HG02571 (cell line): ENCODE measurements around the gene SMTN.
"Not testable (repeated sequence)": the region's sequence is repeated elsewhere in the genome, so short reads cannot be mapped to it uniquely, and the experiment has no call there.

Experiments used
- ATAC-seq: cut with Tn5 transposase; IDR thresholded peaks from one replicate; pipeline ENCODE4 v1.9.1; 2021; ENCODE audit warnings: mild to moderate bottlenecking, moderate library complexity; ENCODE audit not compliant: unreplicated experiment

The SMTN gene

DNA sequence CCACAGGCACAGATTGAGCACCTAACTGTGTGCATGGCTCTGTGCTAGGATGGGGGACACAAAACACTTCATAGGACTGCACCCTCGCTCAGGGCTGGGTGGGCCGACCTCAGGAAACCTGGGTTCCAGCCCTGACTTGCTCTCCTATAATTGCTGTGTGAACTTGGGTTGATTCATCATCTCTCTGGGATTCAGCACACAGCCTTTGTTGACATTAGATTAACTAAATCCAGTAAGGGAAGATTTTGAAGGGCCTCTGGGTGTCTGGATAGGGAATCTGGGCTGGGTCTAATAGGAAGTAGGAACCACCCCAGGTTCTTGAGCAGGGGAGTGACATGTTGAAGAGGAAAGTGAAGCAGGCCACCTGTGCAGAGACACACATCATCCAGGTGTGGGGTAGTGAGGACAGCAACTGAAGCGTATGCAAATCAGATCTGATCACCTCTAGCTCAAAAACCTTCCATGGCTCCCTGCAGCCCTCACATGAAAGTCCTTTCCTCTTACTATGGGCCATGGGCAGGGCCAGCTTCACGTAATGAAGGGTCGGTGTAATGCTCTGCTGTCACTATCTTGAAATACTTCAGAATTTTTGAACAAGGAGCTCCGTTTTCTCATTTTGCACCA is 11.3 kb upstream of the SMTN start:
- not testable (repeated sequence) for ATAC-seq

DNA sequence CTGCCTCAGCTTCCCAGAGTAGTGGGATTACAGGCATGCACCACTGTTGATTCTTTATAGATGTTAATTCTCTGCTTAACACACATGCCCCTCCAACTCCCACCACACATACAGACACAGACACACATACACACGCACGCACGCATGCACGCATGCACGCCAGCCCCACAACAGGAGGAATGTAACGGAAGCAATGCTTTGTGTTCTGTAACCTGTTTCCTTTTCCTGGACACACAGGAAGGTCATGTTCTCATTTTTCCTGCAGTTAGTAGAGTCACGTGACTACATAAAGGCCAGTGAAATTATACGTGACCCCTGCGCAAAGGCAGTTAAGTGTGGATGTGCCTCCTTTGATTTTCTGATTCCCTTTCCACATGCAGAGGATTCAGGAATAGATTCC is 8.0 kb upstream of the SMTN start:
- ATAC-seq: not testable (repeated sequence)

DNA sequence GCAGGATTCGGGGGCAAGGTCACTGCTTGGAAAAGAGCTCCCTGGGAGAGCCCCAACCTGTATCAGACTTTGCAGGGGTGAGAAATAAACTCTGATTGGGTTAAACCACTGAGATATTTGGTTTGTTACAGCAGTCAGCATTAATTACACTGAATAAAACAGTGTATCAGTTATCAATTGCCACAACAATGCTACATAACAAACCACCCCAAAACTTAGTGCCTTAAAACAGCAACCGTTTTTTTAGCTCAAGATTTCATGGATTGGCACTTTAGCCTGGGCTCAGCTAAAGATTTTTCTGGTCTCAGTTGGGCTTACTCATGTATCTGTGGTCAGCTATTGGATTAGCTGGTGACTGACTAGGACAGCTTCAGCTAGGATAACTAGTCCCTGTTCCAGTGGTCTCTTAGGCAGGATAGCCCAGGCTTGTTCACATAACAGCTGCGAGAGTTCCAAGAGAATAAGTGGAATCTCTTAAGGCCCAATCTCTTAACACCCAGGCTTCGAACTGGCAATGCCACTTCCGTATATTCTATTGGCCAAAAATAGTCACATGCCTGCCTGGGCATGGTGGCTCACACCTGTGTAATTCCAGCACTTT is 7.5 kb upstream of the SMTN start:
- ATAC-seq: not testable (repeated sequence)

DNA sequence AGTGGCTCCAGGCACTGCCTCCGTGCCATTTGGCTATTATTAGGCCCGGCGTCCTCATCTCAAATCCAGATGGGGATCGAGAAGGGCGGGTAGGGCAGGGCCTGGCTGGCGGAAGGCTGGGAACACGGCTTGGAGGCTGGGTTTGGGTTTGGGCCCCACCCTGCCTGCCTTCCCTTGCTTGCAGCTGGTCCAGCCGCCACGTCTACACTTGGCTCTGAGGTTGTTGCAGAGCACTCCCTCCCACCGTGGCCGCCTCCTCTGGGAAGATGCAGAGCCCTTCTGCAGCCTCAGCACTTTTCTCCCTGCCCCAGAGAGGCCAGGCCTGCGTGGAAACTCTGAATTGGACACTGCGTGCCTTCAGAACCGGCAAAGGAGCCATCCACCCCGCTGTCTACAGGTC is 5.2 kb upstream of the SMTN start:
- no peak for ATAC-seq

DNA sequence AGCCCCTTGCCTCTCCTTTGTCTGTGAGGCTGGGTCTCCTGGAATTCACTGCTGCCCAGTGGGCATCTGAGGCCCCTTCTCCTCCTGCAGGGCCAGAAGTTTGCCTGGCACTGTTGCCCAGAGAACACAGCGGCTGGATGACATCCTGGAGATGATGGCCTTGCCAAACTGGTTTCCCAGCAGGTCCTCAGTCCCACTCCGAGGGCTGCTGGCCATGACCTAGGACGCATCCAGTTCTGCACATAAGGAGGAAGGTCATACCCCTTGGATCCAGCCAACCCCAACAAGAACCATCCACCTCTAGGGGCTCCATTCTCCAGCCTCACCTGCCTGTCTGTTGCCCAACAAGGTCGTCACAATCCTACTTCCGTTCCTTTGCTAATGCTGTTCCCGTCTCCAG is 3.4 kb upstream of the SMTN start:
- no peak for ATAC-seq

DNA sequence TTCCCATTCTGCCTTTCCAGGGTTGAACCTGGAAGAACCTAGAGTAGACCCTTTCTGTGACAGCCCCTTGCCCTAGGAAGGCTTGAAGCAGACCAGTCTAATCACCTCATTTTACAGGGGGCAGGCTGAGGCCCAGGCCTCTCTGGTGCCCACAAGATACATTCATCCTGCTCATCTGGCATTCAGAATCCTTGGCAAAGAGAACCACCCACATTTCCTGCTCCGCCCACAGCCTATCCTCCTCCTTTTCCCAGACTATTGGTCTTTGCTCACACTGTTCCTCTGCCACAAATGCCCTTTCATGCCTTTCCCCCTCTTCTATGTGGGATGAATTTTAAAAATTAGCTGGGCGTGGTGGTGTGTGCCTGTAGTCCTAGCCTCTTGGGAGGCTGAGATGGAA is 2.7 kb upstream of the SMTN start:
- not testable (repeated sequence) for ATAC-seq

DNA sequence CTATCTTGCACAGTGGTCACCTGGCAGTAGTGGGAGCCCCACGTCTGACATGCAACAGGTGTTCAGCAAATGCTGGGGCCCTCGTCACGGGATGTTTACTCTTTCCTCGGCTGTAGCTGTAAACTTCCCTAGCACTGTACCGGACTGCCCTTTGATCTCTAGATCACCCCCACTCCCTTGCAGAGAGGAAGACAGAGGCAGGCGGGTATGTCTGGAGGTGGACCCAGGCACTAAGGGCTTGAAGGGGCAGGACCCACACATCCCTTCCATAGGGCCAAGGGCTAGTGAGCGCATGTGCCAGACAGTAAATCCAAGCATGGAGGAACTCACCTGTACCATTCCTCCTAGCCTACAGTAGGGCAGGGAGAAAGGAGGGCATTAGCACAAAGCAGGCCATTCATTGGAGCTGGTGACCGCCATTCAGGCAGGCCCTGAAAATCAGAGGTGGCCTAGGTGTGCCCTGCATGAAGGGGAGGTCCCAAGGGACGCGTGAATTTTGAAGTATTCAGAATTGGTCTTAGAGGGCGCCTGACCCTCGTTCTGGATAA is 1.9 kb upstream of the SMTN start:
- ATAC-seq: no peak

DNA sequence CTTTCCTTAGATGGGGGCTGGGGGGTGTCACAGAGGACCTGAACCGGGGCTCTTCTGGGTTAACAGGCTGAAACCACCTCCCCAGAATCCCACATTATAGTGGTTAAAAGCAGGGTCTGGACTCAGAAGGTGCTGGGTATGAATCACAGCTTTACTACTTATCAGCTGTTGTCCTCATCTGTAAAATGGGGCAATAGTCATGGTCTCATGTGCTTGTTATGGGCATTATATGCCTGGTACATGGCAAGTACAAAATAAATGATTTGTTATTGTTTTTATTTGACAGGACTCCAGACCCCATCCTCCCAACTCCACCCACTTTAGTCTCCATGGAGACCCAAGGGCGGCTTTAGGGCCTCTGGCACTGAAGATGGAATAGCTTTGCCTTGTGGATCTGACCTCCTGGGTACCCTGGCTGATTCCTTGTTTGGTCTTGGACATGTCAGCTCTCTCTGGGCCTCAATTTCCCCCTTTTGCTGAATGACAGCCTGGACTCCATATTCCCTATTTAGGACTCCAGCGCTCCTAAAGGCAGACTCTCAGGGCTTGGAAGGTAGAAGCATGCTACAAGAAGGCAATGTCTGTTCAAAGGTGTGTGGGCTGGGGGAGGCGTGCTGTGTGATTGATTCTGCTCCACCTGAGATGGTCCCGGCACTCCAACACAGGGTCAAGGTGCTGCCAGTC is 812 bp upstream of the SMTN start:
- ATAC-seq: no peak

DNA sequence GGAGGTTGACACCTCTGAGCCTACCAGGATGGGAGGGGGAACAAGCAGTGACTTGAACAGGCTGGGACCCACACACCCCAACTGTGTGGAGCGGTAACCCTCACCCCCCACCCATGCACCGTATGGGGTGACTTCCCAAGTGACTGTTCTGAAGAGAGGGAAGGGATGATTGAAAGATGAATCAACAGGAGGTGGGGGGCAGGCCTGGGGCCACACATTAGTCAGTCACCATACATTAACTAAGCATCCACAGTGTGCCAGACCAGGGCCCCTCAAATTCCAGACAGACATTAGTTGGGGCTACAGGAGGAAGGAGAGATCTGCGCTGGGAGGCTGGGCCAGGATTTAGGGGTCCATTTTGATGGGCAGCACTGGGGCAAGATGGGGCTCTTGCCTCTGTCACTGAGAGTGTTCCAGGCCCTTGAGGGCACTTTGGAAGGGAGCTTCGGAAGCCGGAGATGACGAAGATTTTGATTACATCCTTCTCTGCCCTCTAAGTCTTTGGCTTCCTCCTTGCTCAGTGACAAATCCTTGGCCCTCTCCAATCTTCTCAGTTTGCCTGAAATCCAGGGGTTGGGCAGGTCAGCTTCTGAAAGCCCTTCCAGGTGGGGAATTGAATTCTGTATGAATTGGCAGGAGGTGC is 966 bp downstream of the SMTN start:
- no peak for ATAC-seq

DNA sequence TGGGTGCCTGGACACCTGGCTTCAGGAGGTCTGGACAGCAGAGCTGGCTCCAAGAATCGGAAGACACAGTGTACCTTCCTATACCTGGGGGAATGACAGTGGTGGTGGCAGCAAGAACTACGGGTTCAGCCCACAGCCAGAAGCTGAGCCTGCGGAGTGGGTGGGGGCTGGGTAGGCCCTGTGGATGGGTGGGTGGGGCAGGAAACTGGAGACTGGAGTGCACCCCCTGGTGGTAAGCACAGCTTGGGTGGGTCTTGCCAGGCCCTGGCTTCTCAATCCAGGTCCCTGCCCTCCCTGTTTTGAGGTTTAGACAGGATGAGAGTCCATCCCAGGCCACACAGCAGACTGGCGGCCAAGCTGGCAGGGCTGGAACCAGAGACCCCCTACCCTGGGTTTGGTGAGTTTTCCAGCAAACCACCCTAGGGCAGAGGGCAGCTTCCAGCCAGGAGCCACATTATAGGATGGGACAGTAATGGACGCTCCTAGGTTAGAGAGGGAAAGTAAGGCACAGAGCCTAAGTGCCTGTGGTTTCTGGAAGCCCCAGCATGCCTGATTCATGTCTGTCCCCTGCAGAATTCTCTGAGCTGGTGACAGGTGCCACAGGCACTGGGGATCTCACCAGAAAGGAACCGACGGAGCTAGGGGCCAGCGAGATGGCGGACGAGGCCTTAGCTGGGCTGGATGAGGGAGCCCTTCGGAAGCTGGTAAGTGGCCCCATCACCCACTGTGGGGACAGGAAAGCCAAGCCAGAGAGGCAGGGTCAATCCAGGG is 1.7 kb downstream of the SMTN start:
- no peak for ATAC-seq

DNA sequence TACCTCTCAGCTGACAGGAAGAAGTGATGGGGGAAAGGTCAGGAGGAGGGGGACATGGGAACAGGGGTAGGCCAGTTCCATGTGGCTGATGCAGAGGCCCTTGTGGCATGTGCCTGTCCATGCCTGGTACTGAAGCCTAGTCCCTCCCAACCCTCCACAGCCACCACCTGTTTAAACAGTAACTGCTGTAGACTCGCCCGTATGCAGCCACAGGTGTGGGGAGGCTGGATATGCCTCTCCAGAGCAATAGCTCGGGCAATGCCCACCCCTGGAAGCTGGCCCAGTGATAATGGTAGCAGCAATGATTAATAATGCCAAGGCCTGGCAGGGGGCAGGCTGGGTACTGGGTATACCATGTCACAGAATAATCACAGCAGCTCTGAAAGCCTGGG is 2.3 kb downstream of the SMTN start:
- no peak for ATAC-seq

DNA sequence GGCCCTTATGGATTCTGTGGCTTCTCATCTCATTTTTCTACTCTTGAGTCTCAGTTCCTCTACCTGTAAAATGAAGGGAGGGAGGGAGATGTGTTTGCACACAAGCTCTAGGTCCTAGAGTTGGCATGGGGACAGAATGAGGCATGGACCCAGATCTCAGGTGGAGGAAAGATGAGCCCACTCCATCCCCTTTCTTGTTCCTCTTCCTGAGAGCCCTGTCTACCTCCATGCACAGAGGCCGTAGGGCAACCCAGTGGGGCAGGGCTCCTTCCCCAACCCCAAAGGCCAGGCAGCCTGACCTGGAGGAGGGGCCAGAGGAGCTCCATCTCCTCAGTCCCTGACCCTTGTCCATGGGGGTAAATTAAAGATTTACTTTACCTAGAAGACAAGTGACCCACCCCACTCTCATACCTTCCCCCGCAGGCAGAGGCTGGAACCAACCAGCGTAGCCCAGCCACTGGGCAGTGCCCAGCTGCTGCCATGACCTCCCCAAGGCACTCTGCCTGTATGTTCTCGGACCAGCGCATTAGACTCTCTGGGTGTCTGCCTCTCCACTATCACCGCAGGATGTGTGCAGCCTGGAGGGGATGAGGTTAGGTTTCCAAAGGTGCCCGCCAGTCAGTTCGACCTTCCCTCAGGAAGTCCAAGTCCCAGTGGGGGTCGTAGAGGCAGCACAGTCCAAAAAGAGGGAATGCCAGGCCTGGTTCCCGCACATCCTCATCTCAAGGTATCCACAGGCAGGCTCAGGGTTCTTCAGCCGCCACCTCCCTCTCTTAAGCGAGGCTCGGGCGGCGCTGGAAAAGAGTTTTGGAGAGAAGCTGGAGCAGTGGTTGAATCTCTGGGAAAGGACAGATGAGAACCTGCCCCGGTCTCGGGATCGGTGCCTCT is 3.0 kb downstream of the SMTN start:
- no peak for ATAC-seq

DNA sequence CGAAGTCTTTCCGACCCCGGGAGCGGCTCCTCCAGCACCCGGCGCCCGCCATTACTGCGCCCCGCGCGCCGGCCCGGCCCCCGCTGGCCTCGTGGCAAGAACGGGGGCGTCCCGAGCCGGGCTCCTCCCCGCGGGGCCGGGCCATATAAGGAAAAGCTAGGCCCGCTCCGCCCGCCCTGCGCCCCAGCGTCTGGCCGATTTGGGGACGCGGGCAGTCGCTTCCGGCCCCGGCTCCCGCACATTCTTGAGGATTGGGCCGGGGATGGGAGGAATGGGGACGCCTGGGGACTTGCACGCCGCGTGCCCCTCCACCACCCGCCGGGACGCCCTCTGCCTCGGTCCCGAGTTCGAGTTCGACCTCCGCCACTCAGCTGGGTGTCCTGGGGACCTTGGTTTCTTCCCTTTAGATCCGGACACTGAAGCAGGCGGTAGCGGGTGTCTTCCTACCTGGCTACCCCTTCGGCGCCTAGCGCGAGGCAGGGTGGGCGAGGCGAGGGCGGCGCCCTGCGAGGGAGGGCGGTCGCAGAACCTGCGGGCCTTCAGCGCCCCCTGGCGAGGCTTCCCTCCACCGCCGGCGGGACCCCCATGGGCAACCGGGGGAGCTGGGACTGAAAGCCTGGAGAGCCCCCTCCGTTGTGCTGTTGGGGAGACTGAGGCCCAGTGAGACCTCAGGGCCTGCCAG is 3.8 kb downstream of the SMTN start:
- ATAC-seq: peak; percentile 66

DNA sequence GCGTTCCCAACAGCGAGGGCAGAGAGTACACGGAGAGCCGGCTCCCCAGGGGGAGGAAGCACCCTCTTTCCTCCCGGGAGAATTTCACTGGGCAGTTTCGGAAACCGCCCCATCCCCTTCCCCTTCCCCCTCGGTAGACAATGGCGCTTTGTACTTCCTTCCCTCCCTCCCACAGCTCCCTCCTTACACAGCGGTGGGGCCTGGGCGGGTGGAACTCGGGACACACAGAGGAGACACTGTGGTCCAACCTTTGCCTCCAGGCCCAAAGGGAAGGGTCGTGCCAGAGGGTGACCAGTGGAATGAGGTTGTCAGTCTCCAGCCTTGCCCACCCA is 4.3 kb downstream of the SMTN start:
- no peak for ATAC-seq

DNA sequence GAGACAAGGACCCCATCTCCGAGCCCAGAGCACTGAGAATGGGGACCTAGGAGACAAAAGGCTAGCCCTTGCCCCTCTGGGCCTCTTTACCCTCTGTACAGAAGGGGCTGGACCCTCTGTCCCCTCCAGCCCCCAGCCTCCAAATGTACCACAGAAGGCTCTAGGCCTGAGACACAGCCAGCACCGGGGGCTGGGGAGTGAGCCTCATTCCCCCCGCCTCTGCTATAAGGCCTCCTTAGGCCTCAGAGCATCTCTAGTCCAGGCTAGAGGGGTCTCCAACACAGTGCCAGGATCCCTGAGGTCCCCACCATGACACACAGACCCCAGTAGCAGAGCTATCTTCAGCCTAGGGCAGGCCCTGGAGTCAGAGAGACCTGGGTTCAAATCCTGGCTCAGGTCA is 4.8 kb downstream of the SMTN start:
- no peak for ATAC-seq

DNA sequence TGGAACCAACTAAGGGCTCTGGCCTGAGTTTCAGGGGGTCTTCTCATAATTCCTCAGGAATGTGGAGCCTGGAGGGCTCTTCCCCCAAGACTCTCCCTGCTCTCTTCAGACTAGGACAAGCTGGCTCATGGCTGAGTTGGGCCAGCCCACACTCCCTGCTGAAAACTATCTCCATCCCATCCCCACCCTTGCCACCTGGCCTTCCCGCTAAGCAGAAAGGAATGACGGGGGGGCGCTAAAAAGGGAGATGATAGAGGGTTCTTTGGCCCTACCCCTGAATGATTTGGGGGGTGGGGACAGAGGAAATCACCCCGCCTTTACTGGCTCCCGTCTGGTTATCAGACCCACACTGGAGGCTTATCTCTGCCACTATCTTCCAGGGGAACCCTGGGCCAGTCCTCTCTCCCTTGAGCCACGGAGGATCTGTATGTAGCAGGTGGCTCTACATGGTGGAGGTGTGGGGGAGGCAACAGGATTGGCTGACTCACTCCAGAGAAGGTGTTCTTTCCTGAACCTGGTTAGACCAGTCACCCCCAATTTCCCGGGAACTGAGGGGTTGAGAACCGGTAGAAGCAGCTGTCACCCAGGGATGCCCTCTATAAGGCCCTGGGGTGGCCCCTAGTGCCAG is 5.7 kb downstream of the SMTN start:
- ATAC-seq: no peak

DNA sequence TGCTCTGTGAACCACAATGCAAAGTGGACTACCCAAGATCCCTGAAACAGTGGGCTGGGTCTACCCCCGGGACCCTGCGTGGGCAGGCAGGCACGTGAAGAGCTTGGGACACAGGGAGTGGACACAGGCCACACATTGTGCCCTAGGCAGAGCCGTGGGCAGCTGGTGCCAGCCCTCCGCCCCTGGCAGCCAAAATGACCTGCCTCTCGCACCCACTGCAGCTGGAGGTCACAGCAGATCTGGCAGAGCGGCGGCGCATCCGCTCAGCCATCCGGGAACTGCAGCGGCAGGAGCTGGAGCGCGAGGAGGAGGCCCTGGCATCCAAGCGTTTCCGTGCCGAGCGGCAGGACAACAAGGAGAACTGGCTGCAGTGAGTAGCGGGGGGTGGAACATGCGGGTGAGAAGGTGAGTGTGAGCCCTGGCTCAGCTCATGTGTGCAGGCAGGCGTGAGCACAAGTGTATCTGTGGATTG is 6.7 kb downstream of the SMTN start:
- ATAC-seq: no peak

DNA sequence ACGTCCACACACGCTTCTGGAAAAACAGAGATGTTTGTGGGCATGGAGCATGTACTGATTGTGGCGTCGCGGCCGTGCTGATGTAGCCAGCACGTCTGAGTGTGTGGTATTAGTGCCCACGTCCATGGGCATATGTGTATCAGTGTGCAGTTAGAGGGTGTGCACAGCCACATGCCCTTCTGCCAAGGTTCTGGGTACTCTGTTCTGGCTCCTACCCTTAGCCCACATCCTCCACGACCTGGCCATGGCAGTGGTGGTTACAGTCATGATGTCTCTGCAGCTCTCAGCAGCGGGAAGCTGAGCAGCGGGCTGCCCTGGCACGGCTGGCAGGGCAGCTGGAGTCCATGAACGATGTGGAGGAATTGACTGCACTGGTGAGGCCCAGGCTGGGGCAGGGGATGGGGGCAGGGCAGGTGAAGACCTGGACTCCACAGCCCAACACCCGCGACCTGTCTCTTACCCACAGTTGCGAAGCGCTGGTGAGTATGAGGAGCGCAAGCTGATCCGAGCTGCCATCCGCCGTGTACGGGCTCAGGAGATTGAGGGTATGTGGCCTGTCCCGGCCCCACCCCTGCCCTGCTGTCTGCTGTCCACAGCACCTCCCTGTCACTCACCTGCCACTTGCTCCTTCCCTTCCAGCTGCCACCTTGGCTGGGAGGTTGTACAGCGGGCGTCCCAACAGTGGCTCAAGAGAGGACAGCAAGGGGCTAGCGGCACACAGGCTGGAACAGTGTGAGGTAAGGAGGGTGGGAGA is 7.3 kb downstream of the SMTN start:
- ATAC-seq: no peak
